HepG2 (cell line): ENCODE results near the gene APEX1. TPM values are rescaled to one million over a fixed set of nuclear protein-coding genes. Genes with fewer than 3 reads are reported as not detected.

Source experiments
- AFF4 ChIP-seq: sonication (generic); formaldehyde crosslinking; IDR thresholded peaks from 2 replicates; pipeline ENCODE4 v1.4.0; 2020; ENCODE audit warnings: missing genetic modification reagents
- ATAD3A ChIP-seq: sonication (generic); formaldehyde crosslinking; IDR thresholded peaks from 2 replicates; pipeline ENCODE4 v1.4.0; 2020; ENCODE audit warnings: missing genetic modification reagents
- CHD4 ChIP-seq: fragments of 200-600 bp; sonication (generic); IDR thresholded peaks from 2 replicates; pipeline ENCODE4 v1.7.0; 2017; ENCODE audit warnings: mild to moderate bottlenecking, low read length, borderline replicate concordance
- E2F2 ChIP-seq: sonication (generic); formaldehyde crosslinking; IDR thresholded peaks from 2 replicates; pipeline ENCODE4 v1.4.0; 2020; ENCODE audit warnings: missing genetic modification reagents, borderline replicate concordance
- KDM5B ChIP-seq: sonication (generic); formaldehyde crosslinking; IDR thresholded peaks from 2 replicates; pipeline ENCODE4 v1.4.0; 2020; ENCODE audit warnings: missing genetic modification reagents, mild to moderate bottlenecking, borderline replicate concordance
- LCORL ChIP-seq, 2 experiments: fragments of 450-650 bp in 1 of 2; sonication (generic) in 1 of 2; formaldehyde crosslinking in 1 of 2; IDR thresholded peaks; 2 replicates each; pipeline versions ENCODE4 v1.5.0 to v1.6.1; 2017 to 2020; ENCODE audit warnings: antibody characterized with exemption in 1 of 2, missing genetic modification reagents in 1 of 2
- MXD4 ChIP-seq: IDR thresholded peaks from 2 replicates; pipeline ENCODE4 v1.6.1; 2016; ENCODE audit warnings: mild to moderate bottlenecking, missing biosample characterization, missing genetic modification reagents
- POLR2AphosphoS5 ChIP-seq: IDR thresholded peaks from 2 replicates; pipeline ENCODE4 v1.6.1; 2012; ENCODE audit warnings: low read depth, low read length
- RBAK ChIP-seq: sonication (generic); formaldehyde crosslinking; IDR thresholded peaks from 2 replicates; pipeline ENCODE4 v1.5.1; 2020; ENCODE audit warnings: mild to moderate bottlenecking, missing genetic modification reagents
- RBM39 ChIP-seq: fragments of 200-400 bp; formaldehyde crosslinking; IDR thresholded peaks from one replicate; pipeline ENCODE4 v1.6.1; 2018; ENCODE audit warnings: antibody characterized with exemption, mild to moderate bottlenecking, low read depth, low read length; ENCODE audit not compliant: poor library complexity, severe bottlenecking
- SOX6 ChIP-seq, 2 experiments: fragments of 450-650 bp in 1 of 2; sonication (generic) in 1 of 2; formaldehyde crosslinking in 1 of 2; IDR thresholded peaks; 2 replicates each; pipeline versions ENCODE4 v1.4.0 to v1.6.1; 2017 to 2020; ENCODE audit warnings: antibody characterized with exemption in 1 of 2, mild to moderate bottlenecking in 1 of 2, missing genetic modification reagents in 1 of 2
- TBX2 ChIP-seq: sonication (generic); formaldehyde crosslinking; IDR thresholded peaks from 2 replicates; pipeline ENCODE4 v1.5.0; 2020; ENCODE audit warnings: missing genetic modification reagents, mild to moderate bottlenecking, borderline replicate concordance
- TFE3 ChIP-seq: IDR thresholded peaks from 2 replicates; pipeline ENCODE4 v1.6.1; 2016
- ZBTB7B ChIP-seq: sonication (generic); formaldehyde crosslinking; IDR thresholded peaks from 2 replicates; pipeline ENCODE4 v1.4.0; 2020; ENCODE audit warnings: missing genetic modification reagents
- ZC3H13 ChIP-seq: sonication (generic); formaldehyde crosslinking; IDR thresholded peaks from 2 replicates; pipeline ENCODE4 v1.8.1; 2023; ENCODE audit warnings: mild to moderate bottlenecking, missing genetic modification reagents, moderate library complexity
- ZFP91 ChIP-seq: sonication (generic); formaldehyde crosslinking; IDR thresholded peaks from 2 replicates; pipeline ENCODE4 v1.9.0; 2022; ENCODE audit warnings: missing genetic modification reagents, mild to moderate bottlenecking, borderline replicate concordance
- ZNF225 ChIP-seq: sonication (generic); formaldehyde crosslinking; IDR thresholded peaks from 2 replicates; pipeline ENCODE4 v1.4.0; 2020; ENCODE audit warnings: mild to moderate bottlenecking, missing genetic modification reagents
- ZNF329 ChIP-seq: sonication (generic); formaldehyde crosslinking; IDR thresholded peaks from 2 replicates; pipeline ENCODE4 v1.9.0; 2021; ENCODE audit warnings: low read depth, mild to moderate bottlenecking, missing genetic modification reagents
- ZNF484 ChIP-seq: sonication (generic); formaldehyde crosslinking; IDR thresholded peaks from 2 replicates; pipeline ENCODE4 v1.5.1; 2020; ENCODE audit warnings: mild to moderate bottlenecking, low read depth, missing genetic modification reagents, borderline replicate concordance
- ZNF660 ChIP-seq: sonication (generic); formaldehyde crosslinking; IDR thresholded peaks from 2 replicates; pipeline ENCODE4 v1.5.1; 2020; ENCODE audit warnings: mild to moderate bottlenecking, low read depth, missing genetic modification reagents, borderline replicate concordance
- polyA plus RNA-seq, 8 experiments: library from polyadenylated mRNA; depleted of rRNA in 3 of 8; stranded (reverse) in 7 of 8; unstranded in 1 of 8; fragments of >200 nt; fragmentation: Illumina TruSeq in 4 of 8; extraction: Trizol in 4 of 8; gene quantifications; 2 replicates each; pipeline versions ENCODE4 v1.2.1 to v1.2.3, GENCODE V29; 2011 to 2016; ENCODE audit warnings: low read depth in 4 of 8, missing spikeins in 1 of 8, mixed read lengths in 1 of 8; ENCODE audit not compliant: insufficient read depth in 1 of 8
- total RNA-seq, 5 experiments: library from RNA; depleted of rRNA; stranded (reverse); fragments of >200 nt; fragmentation: Illumina TruSeq; extraction: Trizol; gene quantifications; 2 replicates each; pipeline ENCODE4 v1.2.3, GENCODE V29; 2016; ENCODE audit warnings: low read depth in 1 of 5

The APEX1 gene
- total and polyA plus RNA-seq, 2 of the 13 experiments (the other 11 are each of a cell fraction or from before 2014, with no cell fraction given): 171 to 405 TPM

- TF ChIP-seq ATAD3A (CRISPR knock-in tag): peak; percentile 16; the same call in 1 of the 2 replicates
- peak; percentile 21; the same call in 1 of the 2 replicates for TF ChIP-seq TBX2
- TF ChIP-seq TFE3 (CRISPR knock-in tag): no peak; the same call in 1 of the 2 replicates
- peak; percentile 85; the same call in 1 of the 2 replicates for TF ChIP-seq AFF4 (CRISPR knock-in tag)
- TF ChIP-seq ZNF329 (CRISPR knock-in tag): peak; percentile 69; the same call in 1 of the 2 replicates
- peak; percentile 65 for TF ChIP-seq RBM39
- TF ChIP-seq ZNF225 (CRISPR knock-in tag): peak; percentile 94
- TF ChIP-seq SOX6 (IDR thresholded peaks at IDR 0.05): no peak
- peak; percentile 49 for TF ChIP-seq SOX6 (CRISPR knock-in tag; IDR thresholded peaks at IDR 0.05)
- TF ChIP-seq ZFP91 (CRISPR knock-in tag): peak; percentile 94
- peak; percentile 60; the same call in 1 of the 2 replicates for TF ChIP-seq ZBTB7B (CRISPR knock-in tag)
- peak; percentile 60; the same call in 1 of the 2 replicates for TF ChIP-seq MXD4 (CRISPR knock-in tag)
- TF ChIP-seq RBAK (CRISPR knock-in tag): no peak
- no peak for TF ChIP-seq CHD4
- no peak for TF ChIP-seq LCORL (IDR thresholded peaks at IDR 0.05)
- peak; percentile 74 for TF ChIP-seq LCORL (CRISPR knock-in tag; IDR thresholded peaks at IDR 0.05)
- TF ChIP-seq ZC3H13 (CRISPR knock-in tag): 0 out of 2 replicates have a peak, but pooled peaks have one; percentile 42
- TF ChIP-seq ZNF660 (CRISPR knock-in tag): no peak
- peak; percentile 84; the same call in 1 of the 2 replicates for TF ChIP-seq ZNF484 (CRISPR knock-in tag)
- 0 out of 2 replicates have a peak, but pooled peaks have one; percentile 44 for TF ChIP-seq E2F2 (CRISPR knock-in tag)
- peak; percentile 99 for TF ChIP-seq POLR2AphosphoS5
- peak; percentile 91 for TF ChIP-seq KDM5B (CRISPR knock-in tag)
These were observed 14.3 kb downstream of the APEX1 start, which contains the start of gene PNP (continued) for GRCh38 chr14:20469242-20469889.
